ENCODE results near the gene ARMC8. TPM values are rescaled to one million over a fixed set of nuclear protein-coding genes. Genes with fewer than 3 reads are reported as not detected.

The ARMC8 gene, protein sequence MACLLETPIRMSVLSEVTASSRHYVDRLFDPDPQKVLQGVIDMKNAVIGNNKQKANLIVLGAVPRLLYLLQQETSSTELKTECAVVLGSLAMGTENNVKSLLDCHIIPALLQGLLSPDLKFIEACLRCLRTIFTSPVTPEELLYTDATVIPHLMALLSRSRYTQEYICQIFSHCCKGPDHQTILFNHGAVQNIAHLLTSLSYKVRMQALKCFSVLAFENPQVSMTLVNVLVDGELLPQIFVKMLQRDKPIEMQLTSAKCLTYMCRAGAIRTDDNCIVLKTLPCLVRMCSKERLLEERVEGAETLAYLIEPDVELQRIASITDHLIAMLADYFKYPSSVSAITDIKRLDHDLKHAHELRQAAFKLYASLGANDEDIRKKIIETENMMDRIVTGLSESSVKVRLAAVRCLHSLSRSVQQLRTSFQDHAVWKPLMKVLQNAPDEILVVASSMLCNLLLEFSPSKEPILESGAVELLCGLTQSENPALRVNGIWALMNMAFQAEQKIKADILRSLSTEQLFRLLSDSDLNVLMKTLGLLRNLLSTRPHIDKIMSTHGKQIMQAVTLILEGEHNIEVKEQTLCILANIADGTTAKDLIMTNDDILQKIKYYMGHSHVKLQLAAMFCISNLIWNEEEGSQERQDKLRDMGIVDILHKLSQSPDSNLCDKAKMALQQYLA
- 10 to 100 TPM; 34.1 to 53.6 TPM for total RNA-seq
- polyA plus RNA-seq: 10 to 100 TPM in 1 of 2 donors, 1 to 10 TPM in 1; 8.4 to 11.5 TPM

DNA sequence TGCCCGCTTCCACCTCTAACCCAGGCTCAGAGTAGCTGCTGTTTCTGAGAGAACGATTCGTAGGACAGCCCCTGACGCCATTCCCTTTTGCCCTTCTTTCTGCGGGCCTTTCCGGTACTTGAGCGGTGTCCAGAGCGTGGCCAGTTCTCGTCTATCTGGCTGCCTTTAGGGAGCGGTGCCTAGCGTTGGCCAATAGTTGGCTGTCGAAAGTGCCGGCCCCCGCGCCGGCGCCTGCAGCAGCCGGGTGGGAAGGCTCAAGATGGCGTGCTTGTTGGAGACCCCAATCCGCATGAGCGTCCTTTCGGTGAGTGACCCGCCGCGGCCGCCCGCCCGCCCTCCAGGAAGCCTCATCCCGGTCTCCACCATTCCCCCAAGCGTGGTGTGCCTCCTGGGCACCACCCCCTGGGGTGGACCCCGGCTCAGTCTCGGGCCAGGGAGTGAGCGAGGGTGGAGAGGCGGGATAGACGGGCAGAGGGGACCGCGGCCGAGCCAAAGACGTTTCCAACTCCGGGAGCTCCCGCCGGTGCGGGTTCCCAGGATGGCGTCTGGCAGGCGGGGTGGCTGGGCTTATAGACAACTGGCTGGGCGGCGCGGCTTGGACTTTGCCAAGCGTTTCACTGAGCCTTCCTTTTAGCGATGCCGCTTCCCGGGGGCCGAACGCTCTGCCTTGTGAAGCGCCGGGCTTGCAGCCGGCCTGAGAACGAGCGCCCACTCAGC is at the start of gene ARMC8:
TSS of gene ARMC8 (plus strand) at position 6 of the 717 bp plus-strand sequence. CDS start at position 260, 254 bp downstream.
- H3K27ac ChIP-seq (ENCODE audit: low read depth in 1 of 2, low read length in 2 of 2): peak within 1 kb of the TSS; percentile 84 to 91
- peaks cover 0 to 2% (median 0%) of the 10 kb centered on the region in 4 donors for H3K36me3 ChIP-seq (ENCODE audit: control insufficient read depth in 4 of 4, insufficient read depth in 3 of 4, low read depth in 1 of 4, low read length in 3 of 4)
- H3K9me3 ChIP-seq (ENCODE audit: control insufficient read depth in 4 of 4, low read length in 3 of 4): no peaks in the 10 kb centered on the region
- WGBS: under 1% methylated on average over 59 of the region's 59 CpGs
- H3K27me3 ChIP-seq (ENCODE audit: control insufficient read depth in 4 of 4, insufficient read depth in 4 of 4, low read length in 3 of 4): no peaks in the 10 kb centered on the region
- TF ChIP-seq HNF4G (IDR thresholded peaks at IDR 0.05): no peak
- no peak for TF ChIP-seq RAD21 (IDR thresholded peaks at IDR 0.05)
- TF ChIP-seq, protein P1, sequence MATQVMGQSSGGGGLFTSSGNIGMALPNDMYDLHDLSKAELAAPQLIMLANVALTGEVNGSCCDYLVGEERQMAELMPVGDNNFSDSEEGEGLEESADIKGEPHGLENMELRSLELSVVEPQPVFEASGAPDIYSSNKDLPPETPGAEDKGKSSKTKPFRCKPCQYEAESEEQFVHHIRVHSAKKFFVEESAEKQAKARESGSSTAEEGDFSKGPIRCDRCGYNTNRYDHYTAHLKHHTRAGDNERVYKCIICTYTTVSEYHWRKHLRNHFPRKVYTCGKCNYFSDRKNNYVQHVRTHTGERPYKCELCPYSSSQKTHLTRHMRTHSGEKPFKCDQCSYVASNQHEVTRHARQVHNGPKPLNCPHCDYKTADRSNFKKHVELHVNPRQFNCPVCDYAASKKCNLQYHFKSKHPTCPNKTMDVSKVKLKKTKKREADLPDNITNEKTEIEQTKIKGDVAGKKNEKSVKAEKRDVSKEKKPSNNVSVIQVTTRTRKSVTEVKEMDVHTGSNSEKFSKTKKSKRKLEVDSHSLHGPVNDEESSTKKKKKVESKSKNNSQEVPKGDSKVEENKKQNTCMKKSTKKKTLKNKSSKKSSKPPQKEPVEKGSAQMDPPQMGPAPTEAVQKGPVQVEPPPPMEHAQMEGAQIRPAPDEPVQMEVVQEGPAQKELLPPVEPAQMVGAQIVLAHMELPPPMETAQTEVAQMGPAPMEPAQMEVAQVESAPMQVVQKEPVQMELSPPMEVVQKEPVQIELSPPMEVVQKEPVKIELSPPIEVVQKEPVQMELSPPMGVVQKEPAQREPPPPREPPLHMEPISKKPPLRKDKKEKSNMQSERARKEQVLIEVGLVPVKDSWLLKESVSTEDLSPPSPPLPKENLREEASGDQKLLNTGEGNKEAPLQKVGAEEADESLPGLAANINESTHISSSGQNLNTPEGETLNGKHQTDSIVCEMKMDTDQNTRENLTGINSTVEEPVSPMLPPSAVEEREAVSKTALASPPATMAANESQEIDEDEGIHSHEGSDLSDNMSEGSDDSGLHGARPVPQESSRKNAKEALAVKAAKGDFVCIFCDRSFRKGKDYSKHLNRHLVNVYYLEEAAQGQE (IDR thresholded peaks at IDR 0.05): peak; percentile 35
- TF ChIP-seq NR2F2 (IDR thresholded peaks at IDR 0.05): no peak
- TF ChIP-seq RXRA (IDR thresholded peaks at IDR 0.05): peak in 1 of 2 donors; percentile 19
- no peak for TF ChIP-seq FOXA2 (IDR thresholded peaks at IDR 0.05)
- TF ChIP-seq FOXA1 (IDR thresholded peaks at IDR 0.05): no peak
- TF ChIP-seq, protein P2, sequence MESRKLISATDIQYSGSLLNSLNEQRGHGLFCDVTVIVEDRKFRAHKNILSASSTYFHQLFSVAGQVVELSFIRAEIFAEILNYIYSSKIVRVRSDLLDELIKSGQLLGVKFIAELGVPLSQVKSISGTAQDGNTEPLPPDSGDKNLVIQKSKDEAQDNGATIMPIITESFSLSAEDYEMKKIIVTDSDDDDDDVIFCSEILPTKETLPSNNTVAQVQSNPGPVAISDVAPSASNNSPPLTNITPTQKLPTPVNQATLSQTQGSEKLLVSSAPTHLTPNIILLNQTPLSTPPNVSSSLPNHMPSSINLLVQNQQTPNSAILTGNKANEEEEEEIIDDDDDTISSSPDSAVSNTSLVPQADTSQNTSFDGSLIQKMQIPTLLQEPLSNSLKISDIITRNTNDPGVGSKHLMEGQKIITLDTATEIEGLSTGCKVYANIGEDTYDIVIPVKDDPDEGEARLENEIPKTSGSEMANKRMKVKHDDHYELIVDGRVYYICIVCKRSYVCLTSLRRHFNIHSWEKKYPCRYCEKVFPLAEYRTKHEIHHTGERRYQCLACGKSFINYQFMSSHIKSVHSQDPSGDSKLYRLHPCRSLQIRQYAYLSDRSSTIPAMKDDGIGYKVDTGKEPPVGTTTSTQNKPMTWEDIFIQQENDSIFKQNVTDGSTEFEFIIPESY (IDR thresholded peaks at IDR 0.05): peak; percentile 29
- TF ChIP-seq JUND (IDR thresholded peaks at IDR 0.05): no peak
- no peak for TF ChIP-seq EGR1 (IDR thresholded peaks at IDR 0.05; ENCODE audit: low read depth in 2 of 2)
- TF ChIP-seq SP1 (IDR thresholded peaks at IDR 0.05): no peak
- peak; percentile 98 for TF ChIP-seq YY1 (IDR thresholded peaks at IDR 0.05)
- TF ChIP-seq, protein P3, sequence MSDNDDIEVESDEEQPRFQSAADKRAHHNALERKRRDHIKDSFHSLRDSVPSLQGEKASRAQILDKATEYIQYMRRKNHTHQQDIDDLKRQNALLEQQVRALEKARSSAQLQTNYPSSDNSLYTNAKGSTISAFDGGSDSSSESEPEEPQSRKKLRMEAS (IDR thresholded peaks at IDR 0.05): no peak
- TF ChIP-seq TAF1 (conservative IDR thresholded peaks at IDR 0.05): peak; percentile 74
- TF ChIP-seq GABPA (IDR thresholded peaks at IDR 0.05 in 1 of 2, conservative IDR thresholded peaks at IDR 0.05 in 1 of 2): peak in 1 of 2 donors; percentile 62
- TF ChIP-seq, protein P4, sequence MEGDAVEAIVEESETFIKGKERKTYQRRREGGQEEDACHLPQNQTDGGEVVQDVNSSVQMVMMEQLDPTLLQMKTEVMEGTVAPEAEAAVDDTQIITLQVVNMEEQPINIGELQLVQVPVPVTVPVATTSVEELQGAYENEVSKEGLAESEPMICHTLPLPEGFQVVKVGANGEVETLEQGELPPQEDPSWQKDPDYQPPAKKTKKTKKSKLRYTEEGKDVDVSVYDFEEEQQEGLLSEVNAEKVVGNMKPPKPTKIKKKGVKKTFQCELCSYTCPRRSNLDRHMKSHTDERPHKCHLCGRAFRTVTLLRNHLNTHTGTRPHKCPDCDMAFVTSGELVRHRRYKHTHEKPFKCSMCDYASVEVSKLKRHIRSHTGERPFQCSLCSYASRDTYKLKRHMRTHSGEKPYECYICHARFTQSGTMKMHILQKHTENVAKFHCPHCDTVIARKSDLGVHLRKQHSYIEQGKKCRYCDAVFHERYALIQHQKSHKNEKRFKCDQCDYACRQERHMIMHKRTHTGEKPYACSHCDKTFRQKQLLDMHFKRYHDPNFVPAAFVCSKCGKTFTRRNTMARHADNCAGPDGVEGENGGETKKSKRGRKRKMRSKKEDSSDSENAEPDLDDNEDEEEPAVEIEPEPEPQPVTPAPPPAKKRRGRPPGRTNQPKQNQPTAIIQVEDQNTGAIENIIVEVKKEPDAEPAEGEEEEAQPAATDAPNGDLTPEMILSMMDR (IDR thresholded peaks at IDR 0.05; ENCODE audit: low read depth, low read length, missing input control): no peak
- TF ChIP-seq, protein P5, sequence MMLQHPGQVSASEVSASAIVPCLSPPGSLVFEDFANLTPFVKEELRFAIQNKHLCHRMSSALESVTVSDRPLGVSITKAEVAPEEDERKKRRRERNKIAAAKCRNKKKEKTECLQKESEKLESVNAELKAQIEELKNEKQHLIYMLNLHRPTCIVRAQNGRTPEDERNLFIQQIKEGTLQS (IDR thresholded peaks at IDR 0.05): no peak
- TF ChIP-seq HNF4A (conservative IDR thresholded peaks at IDR 0.05): no peak
- H3K4me3 ChIP-seq (ENCODE audit: low read depth in 1 of 3, low read length in 3 of 3): peak within 1 kb of the TSS; percentile 71 to 80 (median 75)
- peaks cover 0 to 21% (median 16%) of the 10 kb centered on the region in 4 donors for H3K4me1 ChIP-seq (ENCODE audit: control insufficient read depth in 4 of 4, insufficient read depth in 4 of 4, low read length in 3 of 4)
- H3K9ac ChIP-seq (ENCODE audit: low read depth in 1 of 2, low read length in 2 of 2): peak within 1 kb of the TSS; percentile 69 to 76
- no peak for DNase-seq (ENCODE audit: low spot score)

All from liver (tissue), 9 donors.